NCI-H226 (cell line): Measurements from ENCODE around the gene RCAN1.
"Not testable (repeated sequence)": the region's sequence is repeated elsewhere in the genome, so short reads cannot be mapped to it uniquely, and the experiment has no call there.

ENCODE experiments used
- DNase-seq: peaks from one replicate; pipeline ENCODE4 v3.0.0-alpha.2; 2015

RCAN1 gene

GRCh38 chr21:34567604-34568155 is 47.2 kb downstream of the RCAN1 start:
- no peak for DNase-seq

GRCh38 chr21:34565238-34565637 is 49.7 kb downstream of the RCAN1 start:
- no peak for DNase-seq

- not testable (repeated sequence) for DNase-seq
Measured at GRCh38 chr21:34563370-34563769, 51.5 kb downstream of the RCAN1 start.

- DNase-seq: no peak
Measured at GRCh38 chr21:34561806-34562205, 53.1 kb downstream of the RCAN1 start.

- no peak for DNase-seq
Measured at GRCh38 chr21:34560609-34561008, 54.3 kb downstream of the RCAN1 start.

- DNase-seq: no peak
Measured at GRCh38 chr21:34560021-34560420, 54.9 kb downstream of the RCAN1 start.

- DNase-seq: no peak
Measured at GRCh38 chr21:34559089-34559631, 55.8 kb downstream of the RCAN1 start.

- no peak for DNase-seq
Measured at GRCh38 chr21:34558166-34558565, 56.7 kb downstream of the RCAN1 start.

- DNase-seq: no peak
Measured at GRCh38 chr21:34557261-34557660, 57.7 kb downstream of the RCAN1 start.

GRCh38 chr21:34554670-34555069 is 60.2 kb downstream of the RCAN1 start:
- DNase-seq: not testable (repeated sequence)

GRCh38 chr21:34554227-34554626 is 60.7 kb downstream of the RCAN1 start:
- no peak for DNase-seq

GRCh38 chr21:34553151-34553952 is 61.6 kb downstream of the RCAN1 start:
- DNase-seq: peak; percentile 69

GRCh38 chr21:34552360-34553098 is 62.4 kb downstream of the RCAN1 start:
- DNase-seq: no peak

- DNase-seq: no peak
Measured at GRCh38 chr21:34550182-34550799, 64.6 kb downstream of the RCAN1 start.

- DNase-seq: no peak
Measured at GRCh38 chr21:34548781-34549376, 66.0 kb downstream of the RCAN1 start.

- no peak for DNase-seq
Measured at GRCh38 chr21:34546542-34546941, 68.4 kb downstream of the RCAN1 start.

- peak; percentile 38 for DNase-seq
Measured at GRCh38 chr21:34545079-34545884, 69.6 kb downstream of the RCAN1 start.

- DNase-seq: peak; percentile 65
Measured at GRCh38 chr21:34544032-34544496, 70.8 kb downstream of the RCAN1 start.

- DNase-seq: no peak
Measured at GRCh38 chr21:34543017-34543416, 71.9 kb downstream of the RCAN1 start.

GRCh38 chr21:34540206-34540605 is 74.7 kb downstream of the RCAN1 start:
- no peak for DNase-seq

- DNase-seq: peak; percentile 10
Measured at GRCh38 chr21:34537838-34538237, 77.1 kb downstream of the RCAN1 start.

GRCh38 chr21:34536820-34537219 is 78.1 kb downstream of the RCAN1 start:
- no peak for DNase-seq
